ENCODE data around the gene RASSF1.

- no peak for TF ChIP-seq CTCF (conservative IDR thresholded peaks at IDR 0.05)
- no peak for TF ChIP-seq EZH2 (IDR thresholded peaks at IDR 0.05; ENCODE audit: low read depth)
Measured at GRCh38 chr3:50380405-50381085, 39.9 kb upstream of the RASSF1 start.

All from PC-9 (cell line).